Natural killer cell (primary cell): Measurements from ENCODE around the gene SCART1. TPM values are rescaled to one million over a fixed set of nuclear protein-coding genes. Genes with fewer than 3 reads are reported as not detected.
"Not testable (repeated sequence)": the region's sequence is repeated elsewhere in the genome, so short reads cannot be mapped to it uniquely, and the experiment has no call there.

Experiments
- ATAC-seq, 3 donors: fragments of 150-1000 bp in 2 of 3; fragments of 200-7000 bp in 1 of 3; cut with Tn5 transposase; 1 replicate in 1 of 3; 2 replicates in 2 of 3; pipeline ENCODE4 v1.10.0; 2021; ENCODE audit warnings: mild to moderate bottlenecking in 2 of 3, moderate library complexity in 2 of 3
- DNase-seq, 2 donors: peaks; one replicate each; pipeline versions ENCODE4 v3.0.0 to v3.0.0-alpha.2; 2013 to 2021; ENCODE audit warnings: mixed read lengths in 1 of 2
- H3K27ac ChIP-seq: one replicate; pipeline ENCODE4 v1.5.1; 2013; ENCODE audit warnings: mild to moderate bottlenecking, low read length
- H3K27me3 ChIP-seq: one replicate; pipeline ENCODE4 v1.6.1; 2013; ENCODE audit warnings: low read length; ENCODE audit not compliant: control insufficient read depth, insufficient read depth
- H3K36me3 ChIP-seq: one replicate; pipeline ENCODE4 v1.6.1; 2013; ENCODE audit warnings: low read length; ENCODE audit not compliant: control insufficient read depth, insufficient read depth
- H3K4me1 ChIP-seq: one replicate; pipeline ENCODE4 v1.6.1; 2013; ENCODE audit warnings: low read length; ENCODE audit not compliant: control insufficient read depth, insufficient read depth
- H3K4me3 ChIP-seq: one replicate; pipeline ENCODE4 v1.5.1; 2013; ENCODE audit warnings: low read length
- H3K9me3 ChIP-seq: one replicate; pipeline ENCODE4 v1.6.1; 2013; ENCODE audit warnings: low read length; ENCODE audit not compliant: control insufficient read depth, insufficient read depth
- H3K27ac Mint-ChIP-seq, 2 donors: one replicate each; pipeline ENCODE4 v1.8.0; 2022; ENCODE audit warnings: mild to moderate bottlenecking in 2 of 2, mixed read lengths in 2 of 2, moderate library complexity in 1 of 2
- H3K27me3 Mint-ChIP-seq, 2 donors: one replicate each; pipeline ENCODE4 v1.8.0; 2022; ENCODE audit warnings: low read depth in 2 of 2, mixed read lengths in 2 of 2
- H3K36me3 Mint-ChIP-seq: one replicate; pipeline ENCODE4 v1.8.0; 2022; ENCODE audit warnings: mixed read lengths
- H3K4me1 Mint-ChIP-seq, 2 donors: one replicate each; pipeline ENCODE4 v1.8.0; 2022; ENCODE audit warnings: mixed read lengths in 2 of 2
- H3K4me3 Mint-ChIP-seq: one replicate; pipeline ENCODE4 v1.8.0; 2022; ENCODE audit warnings: mild to moderate bottlenecking, moderate library complexity, mixed read lengths
- H3K9me3 Mint-ChIP-seq, 2 donors: one replicate each; pipeline ENCODE4 v1.8.0; 2022; ENCODE audit warnings: mixed read lengths in 2 of 2
- CTCF ChIP-seq: fragments of 200-600 bp; IDR thresholded peaks from one replicate; pipeline ENCODE4 v1.8.0; 2022; ENCODE audit warnings: antibody characterized with exemption
- WGBS: methylation state at CpG from one replicate; pipeline ENCODE4 v1.1.7; 2013; ENCODE audit warnings: missing lambda C conversion rate; ENCODE audit not compliant: insufficient coverage; 5-methylcytosine and 5-hydroxymethylcytosine counted together
- intact Hi-C: fragments of 100-400 bp; cut with micrococcal nuclease; formaldehyde crosslinking; loops from one replicate; pipeline ENCODE4 v1.14.2; 2022
- total RNA-seq, 4 donors: library from RNA; stranded (reverse); fragments of 120-200 nt in 1 of 4; gene quantifications; one replicate each; pipeline versions ENCODE4 v1.2.3 to v1.2.4, GENCODE V29; 2013 to 2022

The SCART1 gene
- total RNA-seq, 3 donors from 2014 or later (not counting 1 experiment from before 2014, with no cell fraction given) = 8.6 to 13.8 (median 9.9) TPM

GRCh38 chr10:133411523-133412380 lies 42.0 kb upstream of the SCART1 start:
- peaks cover 5 to 16% of the 10 kb centered on the region in 2 donors for H3K9me3 Mint-ChIP-seq
- no peak overlapping the region for H3K4me3 Mint-ChIP-seq

GRCh38 chr10:133412381-133412711 lies 41.4 kb upstream of the SCART1 start:
- Mint-ChIP-seq H3K27ac (no peak overlapping the region), H3K9me3 (peaks cover 5 to 16% of the 10 kb centered on the region in 2 donors), H3K4me3 (no peak overlapping the region), H3K27me3 (no peaks in the 10 kb centered on the region), H3K4me1 (peaks cover 11 to 18% of the 10 kb centered on the region in 2 donors), H3K36me3 (peaks cover 51% of the 10 kb centered on the region)
- intact Hi-C loops = no loop called here
- no peak for TF ChIP-seq CTCF
- no peaks in the 10 kb centered on the region for H3K4me1 ChIP-seq
- no peak overlapping the region for H3K4me3 ChIP-seq
- no peak overlapping the region for H3K27ac ChIP-seq
- peaks cover 8% of the 10 kb centered on the region for H3K9me3 ChIP-seq
- H3K36me3 ChIP-seq = peaks cover 36% of the 10 kb centered on the region
- H3K27me3 ChIP-seq = no peaks in the 10 kb centered on the region
- ATAC-seq (no peak), DNase-seq (no peak)

More at GRCh38 chr10:133411523-133412380, 42.0 kb upstream of the SCART1 start:
- no peak for DNase-seq
- Mint-ChIP-seq H3K27ac (no peak overlapping the region), H3K36me3 (peaks cover 51% of the 10 kb centered on the region), H3K27me3 (no peaks in the 10 kb centered on the region), H3K4me1 (peaks cover 15 to 23% of the 10 kb centered on the region in 2 donors)
- Histone ChIP-seq H3K4me3 (no peak overlapping the region), H3K27ac (no peak overlapping the region), H3K27me3 (no peaks in the 10 kb centered on the region), H3K4me1 (no peaks in the 10 kb centered on the region), H3K9me3 (peaks cover 8% of the 10 kb centered on the region), H3K36me3 (peaks cover 36% of the 10 kb centered on the region)
- 97% methylated on average over 6 of the region's 7 CpGs for WGBS
- intact Hi-C loops = no loop called here
- TF ChIP-seq CTCF = no peak
- ATAC-seq = no peak

- intact Hi-C loops, H3K4me1 ChIP-seq, H3K4me3 Mint-ChIP-seq, DNase-seq, H3K4me3 ChIP-seq, H3K9me3 ChIP-seq, H3K27ac Mint-ChIP-seq, H3K27me3 Mint-ChIP-seq, H3K27ac ChIP-seq, H3K27me3 ChIP-seq, ATAC-seq, H3K4me1 Mint-ChIP-seq: not testable (repeated sequence)
- peaks cover 5 to 16% of the 10 kb centered on the region in 2 donors for H3K9me3 Mint-ChIP-seq
- peaks cover 39% of the 10 kb centered on the region for H3K36me3 Mint-ChIP-seq
- WGBS = over 99% methylated on average over 20 of the region's 23 CpGs
- H3K36me3 ChIP-seq = peaks cover 31% of the 10 kb centered on the region
Measured at GRCh38 chr10:133414401-133414800, 39.3 kb upstream of the SCART1 start.

GRCh38 chr10:133415752-133416151 lies 38.0 kb upstream of the SCART1 start:
- peaks cover 5 to 16% of the 10 kb centered on the region in 2 donors for H3K9me3 Mint-ChIP-seq
- H3K4me3 ChIP-seq = no peak overlapping the region
- DNase-seq (no peak), ATAC-seq (no peak)
- no peaks in the 10 kb centered on the region for H3K27me3 Mint-ChIP-seq
- no peaks in the 10 kb centered on the region for H3K4me1 ChIP-seq
- intact Hi-C loops = no loop called here
- peaks cover 25% of the 10 kb centered on the region for H3K36me3 ChIP-seq
- 94% methylated on average over 25 of the region's 25 CpGs for WGBS
- no peak overlapping the region for H3K27ac Mint-ChIP-seq
- TF ChIP-seq CTCF = no peak
- H3K4me3 Mint-ChIP-seq = no peak overlapping the region
- H3K27ac ChIP-seq = no peak overlapping the region
- peaks cover 28% of the 10 kb centered on the region for H3K36me3 Mint-ChIP-seq
- H3K4me1 Mint-ChIP-seq = peaks cover 0 to 4% of the 10 kb centered on the region in 2 donors
- H3K27me3 ChIP-seq = no peaks in the 10 kb centered on the region
- H3K9me3 ChIP-seq = peaks cover 8% of the 10 kb centered on the region
